ENCODE results near the gene COL15A1.

The COL15A1 gene

GRCh38 chr9:99057665-99058625 lies 114.2 kb downstream of the COL15A1 start:
- H3K4me3 ChIP-seq (ENCODE audit: low read depth, low read length), result no peak overlapping the region
- no peak for TF ChIP-seq CTCF (IDR thresholded peaks at IDR 0.05; ENCODE audit: borderline replicate concordance, insufficient read depth, low read depth, low read length)

GRCh38 chr9:99058964-99059921 lies 115.5 kb downstream of the COL15A1 start:
- no peak for TF ChIP-seq CTCF (IDR thresholded peaks at IDR 0.05; ENCODE audit: borderline replicate concordance, insufficient read depth, low read depth, low read length)
- H3K4me3 ChIP-seq (ENCODE audit: low read depth, low read length), result no peak overlapping the region

GRCh38 chr9:99060621-99061020 lies 116.9 kb downstream of the COL15A1 start:
- no peak for TF ChIP-seq CTCF (IDR thresholded peaks at IDR 0.05; ENCODE audit: borderline replicate concordance, insufficient read depth, low read depth, low read length)
- no peak overlapping the region for H3K4me3 ChIP-seq (ENCODE audit: low read depth, low read length)

- no peak for TF ChIP-seq CTCF (IDR thresholded peaks at IDR 0.05; ENCODE audit: borderline replicate concordance, insufficient read depth, low read depth, low read length)
- no peak overlapping the region for H3K4me3 ChIP-seq (ENCODE audit: low read depth, low read length)
Observed at GRCh38 chr9:99062549-99062948, 118.8 kb downstream of the COL15A1 start.

GRCh38 chr9:99063522-99063921 lies 119.8 kb downstream of the COL15A1 start:
- no peak for TF ChIP-seq CTCF (IDR thresholded peaks at IDR 0.05; ENCODE audit: borderline replicate concordance, insufficient read depth, low read depth, low read length)
- no peak overlapping the region for H3K4me3 ChIP-seq (ENCODE audit: low read depth, low read length)

- H3K4me3 ChIP-seq (ENCODE audit: low read depth, low read length), result no peak overlapping the region
Observed at GRCh38 chr9:99066571-99066970, 122.9 kb downstream of the COL15A1 start.

More at GRCh38 chr9:99066571-99066970, 122.9 kb downstream of the COL15A1 start:
- no peak for TF ChIP-seq CTCF (IDR thresholded peaks at IDR 0.05; ENCODE audit: borderline replicate concordance, insufficient read depth, low read depth, low read length)
